Measurements from ENCODE around the gene DIP2C. TPM values are rescaled to one million over a fixed set of nuclear protein-coding genes. Genes with fewer than 3 reads are reported as not detected.

DIP2C gene
- total and polyA plus RNA-seq, 2 experiments from 2014 or later = 9.1 to 15.8 TPM

GRCh38 chr10:287814-288213 lies 401.7 kb downstream of the DIP2C start:
- DNase-seq (ENCODE audit: low read depth in 1 of 2, low spot score in 1 of 2) = no peak
- Histone ChIP-seq H3K27ac (no peak overlapping the region), H3K4me1 (ENCODE audit: low read depth) (no peaks in the 10 kb centered on the region), H3K9me3 (ENCODE audit: low read depth) (no peaks in the 10 kb centered on the region), H3K4me3 (no peak overlapping the region), H3K36me3 (no peaks in the 10 kb centered on the region), H3K27me3 (no peaks in the 10 kb centered on the region)
- peak; percentile 25 for TF ChIP-seq CTCF (IDR thresholded peaks at IDR 0.05; ENCODE audit: low read depth, low read length)

DNA sequence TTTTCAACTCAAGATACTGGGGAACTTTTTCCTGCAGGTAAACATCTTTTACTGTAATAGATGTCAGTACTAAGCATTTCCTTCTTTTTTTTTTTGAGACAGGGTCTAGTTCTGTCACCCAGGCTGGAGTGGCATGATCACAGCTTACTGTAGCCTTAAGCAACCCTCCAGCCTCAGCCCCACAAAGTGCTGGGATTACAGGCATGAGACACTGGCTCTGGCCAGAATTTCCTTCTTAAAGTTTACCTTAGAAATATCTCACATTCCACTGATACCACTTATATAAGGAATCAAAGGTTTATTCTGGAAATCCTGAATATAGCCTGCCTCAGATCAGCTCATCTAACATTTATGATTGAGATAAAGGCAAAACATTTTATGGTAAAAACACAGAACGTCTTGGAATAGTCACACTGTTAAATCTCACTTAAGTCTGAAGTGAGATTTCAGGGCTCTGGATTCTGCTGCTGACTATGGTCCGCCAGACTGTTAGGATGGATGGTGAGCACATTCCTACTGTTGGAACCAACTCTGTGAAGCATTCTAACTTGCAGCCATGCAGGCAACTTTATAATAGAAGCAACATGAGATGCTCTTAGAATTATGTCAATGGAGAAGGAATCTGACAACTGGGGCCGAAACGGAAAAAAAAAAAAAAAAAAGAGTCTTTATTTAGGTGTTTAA lies 402.3 kb downstream of the DIP2C start:
- TF ChIP-seq CTCF (IDR thresholded peaks at IDR 0.05; ENCODE audit: low read depth, low read length) = no peak
- no peaks in the 10 kb centered on the region for H3K9me3 ChIP-seq (ENCODE audit: low read depth)
- no peaks in the 10 kb centered on the region for H3K4me1 ChIP-seq (ENCODE audit: low read depth)
- no peak overlapping the region for H3K4me3 ChIP-seq
- H3K27ac ChIP-seq = no peak overlapping the region
- H3K27me3 ChIP-seq = no peaks in the 10 kb centered on the region
- DNase-seq (ENCODE audit: low read depth in 1 of 2, low spot score in 1 of 2) = no peak
- no peaks in the 10 kb centered on the region for H3K36me3 ChIP-seq

DNA sequence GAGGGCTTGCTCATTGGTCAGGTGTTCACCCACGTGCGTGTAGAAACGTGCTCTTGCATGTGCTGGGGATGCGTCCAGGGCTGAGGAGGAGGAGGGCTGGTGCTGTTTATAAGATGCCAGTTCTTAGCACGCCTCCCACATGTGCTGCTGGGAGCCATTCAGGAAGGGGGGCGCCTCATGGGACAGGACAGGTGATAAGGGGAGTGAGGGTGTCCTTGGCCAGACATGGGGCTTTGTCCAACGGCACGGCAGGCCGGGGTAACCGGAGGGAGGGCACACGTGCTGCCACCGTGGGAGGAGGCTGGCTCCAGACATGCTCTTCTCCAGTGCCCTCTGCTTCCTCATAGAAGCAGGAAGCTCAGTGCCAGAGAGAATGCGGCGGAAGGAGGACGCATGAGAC lies 404.3 kb downstream of the DIP2C start:
- no peak for TF ChIP-seq CTCF (IDR thresholded peaks at IDR 0.05; ENCODE audit: low read depth, low read length)
- DNase-seq (ENCODE audit: low read depth in 1 of 2, low spot score in 1 of 2) = no peak
- H3K27me3 ChIP-seq = no peaks in the 10 kb centered on the region
- H3K4me3 ChIP-seq = no peak overlapping the region
- no peak overlapping the region for H3K27ac ChIP-seq
- H3K9me3 ChIP-seq (ENCODE audit: low read depth) = no peaks in the 10 kb centered on the region
- no peaks in the 10 kb centered on the region for H3K36me3 ChIP-seq
- no peaks in the 10 kb centered on the region for H3K4me1 ChIP-seq (ENCODE audit: low read depth)

DNA sequence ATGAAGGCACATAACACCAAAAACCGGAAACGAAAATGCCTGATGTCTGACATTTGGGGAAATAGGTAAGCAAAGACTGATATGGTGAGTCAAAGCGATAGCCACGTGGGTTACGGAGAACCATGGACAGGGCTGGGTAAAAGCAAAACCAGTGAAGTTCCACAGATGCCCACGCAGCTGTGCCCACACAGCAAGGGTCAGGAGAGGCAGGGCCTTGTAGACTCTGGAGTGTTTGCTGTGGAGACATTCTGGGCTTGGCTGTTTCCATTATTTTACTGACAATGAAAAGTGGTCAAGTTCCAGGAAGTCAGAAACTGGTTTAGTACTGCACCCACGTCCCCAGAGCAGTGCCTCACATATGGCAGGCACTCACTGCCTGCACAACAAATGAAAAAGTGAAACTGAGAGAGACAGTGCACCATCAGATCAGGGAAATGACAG lies 405.5 kb downstream of the DIP2C start:
- peaks cover 4% of the 10 kb centered on the region for H3K4me1 ChIP-seq (ENCODE audit: low read depth)
- no peak for DNase-seq (ENCODE audit: low read depth in 1 of 2, low spot score in 1 of 2)
- TF ChIP-seq CTCF (IDR thresholded peaks at IDR 0.05; ENCODE audit: low read depth, low read length) = no peak
- H3K27me3 ChIP-seq = no peaks in the 10 kb centered on the region
- no peaks in the 10 kb centered on the region for H3K9me3 ChIP-seq (ENCODE audit: low read depth)
- H3K27ac ChIP-seq = no peak overlapping the region
- H3K36me3 ChIP-seq = no peaks in the 10 kb centered on the region
- no peak overlapping the region for H3K4me3 ChIP-seq

GRCh38 chr10:283140-283479 lies 406.4 kb downstream of the DIP2C start:
- no peak for DNase-seq (ENCODE audit: low read depth in 1 of 2, low spot score in 1 of 2)
- no peak overlapping the region for H3K27ac ChIP-seq
- H3K36me3 ChIP-seq = no peaks in the 10 kb centered on the region
- peaks cover 11% of the 10 kb centered on the region for H3K4me1 ChIP-seq (ENCODE audit: low read depth)
- no peaks in the 10 kb centered on the region for H3K27me3 ChIP-seq
- no peaks in the 10 kb centered on the region for H3K9me3 ChIP-seq (ENCODE audit: low read depth)
- H3K4me3 ChIP-seq = no peak overlapping the region
- no peak for TF ChIP-seq CTCF (IDR thresholded peaks at IDR 0.05; ENCODE audit: low read depth, low read length)
